Measurements from ENCODE around the gene COL12A1. TPM values are rescaled to one million over a fixed set of nuclear protein-coding genes. Genes with fewer than 3 reads are reported as not detected.

Gene COL12A1
- total RNA-seq, 1 donor from 2014 or later: 11.3 TPM

DNA sequence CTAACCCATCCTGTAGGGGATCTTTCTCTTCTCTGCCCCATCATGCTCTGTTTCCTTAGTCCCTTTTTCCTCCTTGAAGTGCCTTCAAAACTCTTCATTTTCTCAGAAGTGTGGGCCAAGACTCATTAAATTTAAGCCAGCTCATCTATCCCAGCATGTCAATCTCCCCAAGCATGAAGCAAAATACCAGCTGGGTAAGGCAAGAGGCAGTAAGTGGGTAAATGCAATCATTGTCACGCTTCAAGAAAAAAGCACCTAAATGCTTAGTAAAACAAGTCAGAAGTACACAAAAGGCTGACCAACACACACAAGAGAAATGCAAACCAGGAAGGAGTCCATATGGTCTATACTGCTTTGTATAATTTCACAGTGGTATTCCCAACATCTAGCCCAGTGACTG, 61.5 kb downstream of the COL12A1 start:
- no peak for DNase-seq (ENCODE audit: low read depth)
- Histone ChIP-seq H3K36me3 (ENCODE audit: control insufficient read depth, insufficient read depth, low read length) (no peaks in the 10 kb centered on the region), H3K27me3 (ENCODE audit: control insufficient read depth, insufficient read depth, low read length) (no peaks in the 10 kb centered on the region), H3K4me3 (ENCODE audit: low read depth, low read length) (no peak overlapping the region)
- no peak for TF ChIP-seq CTCF (IDR thresholded peaks at IDR 0.05; ENCODE audit: insufficient read depth, low read length, severe bottlenecking)
- no peak for FAIRE-seq

GRCh38 chr6:75143191-75143590, 62.7 kb downstream of the COL12A1 start:
- TF ChIP-seq CTCF (IDR thresholded peaks at IDR 0.05; ENCODE audit: insufficient read depth, low read length, severe bottlenecking): no peak
- Histone ChIP-seq H3K4me3 (ENCODE audit: low read depth, low read length) (no peak overlapping the region), H3K36me3 (ENCODE audit: control insufficient read depth, insufficient read depth, low read length) (no peaks in the 10 kb centered on the region), H3K27me3 (ENCODE audit: control insufficient read depth, insufficient read depth, low read length) (no peaks in the 10 kb centered on the region)
- DNase-seq (ENCODE audit: low read depth) (no peak), FAIRE-seq (no peak)

DNA sequence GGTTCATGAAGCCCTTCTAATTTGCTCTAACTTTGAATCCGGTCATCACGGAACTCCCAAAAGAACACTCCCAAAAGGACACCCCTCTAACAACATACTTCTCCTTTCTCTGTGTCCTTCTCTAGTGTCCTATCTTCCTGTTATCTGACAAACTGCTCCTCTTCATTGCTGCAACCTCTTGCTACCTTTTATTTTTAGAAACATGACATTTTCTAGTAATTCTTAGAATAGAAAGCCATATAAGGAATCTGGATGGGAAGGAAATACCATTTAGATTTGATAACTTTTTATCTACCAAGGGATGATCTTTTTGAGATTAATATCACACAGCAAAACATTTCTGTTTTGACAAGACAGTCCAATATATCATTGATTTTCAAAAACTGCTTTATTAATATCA, 63.1 kb downstream of the COL12A1 start:
- DNase-seq (ENCODE audit: low read depth) (no peak), FAIRE-seq (no peak)
- no peak for TF ChIP-seq CTCF (IDR thresholded peaks at IDR 0.05; ENCODE audit: insufficient read depth, low read length, severe bottlenecking)
- H3K27me3 ChIP-seq (ENCODE audit: control insufficient read depth, insufficient read depth, low read length): no peaks in the 10 kb centered on the region
- H3K4me3 ChIP-seq (ENCODE audit: low read depth, low read length): no peak overlapping the region
- no peaks in the 10 kb centered on the region for H3K36me3 ChIP-seq (ENCODE audit: control insufficient read depth, insufficient read depth, low read length)

GRCh38 chr6:75135876-75136275, 70.0 kb downstream of the COL12A1 start:
- H3K36me3 ChIP-seq (ENCODE audit: control insufficient read depth, insufficient read depth, low read length): no peaks in the 10 kb centered on the region
- no peak overlapping the region for H3K4me3 ChIP-seq (ENCODE audit: low read depth, low read length)
- FAIRE-seq (no peak), DNase-seq (ENCODE audit: low read depth) (no peak)
- no peaks in the 10 kb centered on the region for H3K27me3 ChIP-seq (ENCODE audit: control insufficient read depth, insufficient read depth, low read length)
- no peak for TF ChIP-seq CTCF (IDR thresholded peaks at IDR 0.05; ENCODE audit: insufficient read depth, low read length, severe bottlenecking)

GRCh38 chr6:75135450-75135849, 70.4 kb downstream of the COL12A1 start:
- Histone ChIP-seq H3K36me3 (ENCODE audit: control insufficient read depth, insufficient read depth, low read length) (no peaks in the 10 kb centered on the region), H3K27me3 (ENCODE audit: control insufficient read depth, insufficient read depth, low read length) (no peaks in the 10 kb centered on the region), H3K4me3 (ENCODE audit: low read depth, low read length) (no peak overlapping the region)
- no peak for FAIRE-seq
- no peak for DNase-seq (ENCODE audit: low read depth)
- TF ChIP-seq CTCF (IDR thresholded peaks at IDR 0.05; ENCODE audit: insufficient read depth, low read length, severe bottlenecking): no peak

DNA sequence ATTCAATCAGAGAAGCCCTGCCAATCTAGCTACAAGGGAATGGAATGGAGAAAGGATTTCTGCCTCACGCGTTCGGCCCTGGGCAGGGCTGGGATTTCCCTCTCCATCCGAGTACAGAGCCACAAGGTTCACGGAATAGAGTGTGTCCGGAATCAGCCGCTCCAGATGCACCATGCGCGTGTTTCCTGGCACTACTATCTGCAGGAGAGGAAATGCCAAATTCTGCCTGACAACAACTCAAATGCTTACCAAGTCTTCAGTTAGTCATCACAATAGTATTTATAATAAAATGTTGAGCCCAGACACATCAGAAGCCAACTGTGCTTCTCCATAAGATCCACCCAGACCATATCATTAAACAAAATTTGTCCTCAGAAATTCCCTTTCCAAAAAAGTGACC, 75.1 kb downstream of the COL12A1 start:
- FAIRE-seq (no peak), DNase-seq (ENCODE audit: low read depth) (peak; percentile 16)
- Histone ChIP-seq H3K27me3 (ENCODE audit: control insufficient read depth, insufficient read depth, low read length) (no peaks in the 10 kb centered on the region), H3K4me3 (ENCODE audit: low read depth, low read length) (no peak overlapping the region), H3K36me3 (ENCODE audit: control insufficient read depth, insufficient read depth, low read length) (no peaks in the 10 kb centered on the region)
- no peak for TF ChIP-seq CTCF (IDR thresholded peaks at IDR 0.05; ENCODE audit: insufficient read depth, low read length, severe bottlenecking)
